ENCODE data around the gene MAP2K5. TPM values are rescaled to one million over a fixed set of nuclear protein-coding genes. Genes with fewer than 3 reads are reported as not detected.

The MAP2K5 gene
- total RNA-seq, 1 donor from 2014 or later, result 29.0 TPM

GRCh38 chr15:67548236-67548852, 5.8 kb downstream of the MAP2K5 start:
- no peak for DNase-seq
- Mint-ChIP-seq H3K4me3 (ENCODE audit: unreplicated experiment) (no peak overlapping the region), H3K27me3 (ENCODE audit: unreplicated experiment) (no peaks in the 10 kb centered on the region), H3K9me3 (ENCODE audit: unreplicated experiment) (peaks cover 3% of the 10 kb centered on the region), H3K4me1 (ENCODE audit: low read depth, unreplicated experiment) (peaks cover 14% of the 10 kb centered on the region), H3K36me3 (ENCODE audit: unreplicated experiment) (peaks cover 9% of the 10 kb centered on the region), H3K27ac (ENCODE audit: unreplicated experiment) (no peak overlapping the region)
- no peak for TF ChIP-seq CTCF (IDR thresholded peaks at IDR 0.05; ENCODE audit: partially characterized antibody, unreplicated experiment)

DNA sequence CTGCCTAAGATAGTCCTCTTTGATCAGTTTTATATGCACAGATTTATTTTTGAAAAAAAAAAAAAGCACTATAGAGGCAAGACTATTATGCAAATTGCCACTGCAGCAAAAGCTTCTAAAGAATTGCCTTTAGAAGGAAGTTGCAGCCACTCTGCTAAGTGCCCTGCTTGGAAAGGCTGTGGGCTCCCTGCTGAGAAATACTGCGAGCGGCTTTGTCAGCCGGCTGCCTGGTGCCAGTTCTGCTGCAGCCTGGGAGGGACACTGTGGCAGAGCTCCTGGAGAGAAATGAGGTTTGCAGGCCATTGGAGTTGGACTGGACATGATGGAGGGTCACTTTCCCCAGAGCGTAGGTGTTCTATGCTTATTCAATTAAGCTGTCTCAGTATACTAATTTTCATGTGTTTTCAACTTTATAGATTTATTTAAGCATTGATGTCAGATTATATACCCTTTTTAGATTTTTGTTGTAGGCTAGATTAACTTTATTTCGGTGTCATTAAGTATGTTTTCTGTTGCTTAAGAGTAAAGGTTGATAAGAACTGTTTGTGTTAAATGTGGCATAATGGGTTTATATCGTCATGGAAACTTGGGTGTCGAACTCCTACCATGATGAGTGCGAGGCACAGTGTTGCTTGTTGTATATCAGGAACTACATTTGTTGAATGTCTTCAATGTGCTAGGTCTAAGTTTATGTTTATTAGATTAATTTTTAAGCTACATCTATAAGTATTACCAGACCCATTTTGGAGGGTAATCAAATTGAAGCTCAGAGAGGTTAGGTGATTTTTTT, 6.6 kb downstream of the MAP2K5 start:
- Mint-ChIP-seq H3K27me3 (ENCODE audit: unreplicated experiment) (no peaks in the 10 kb centered on the region), H3K4me1 (ENCODE audit: low read depth, unreplicated experiment) (peaks cover 14% of the 10 kb centered on the region), H3K27ac (ENCODE audit: unreplicated experiment) (no peak overlapping the region), H3K36me3 (ENCODE audit: unreplicated experiment) (peaks cover 9% of the 10 kb centered on the region), H3K9me3 (ENCODE audit: unreplicated experiment) (peaks cover 3% of the 10 kb centered on the region), H3K4me3 (ENCODE audit: unreplicated experiment) (peak overlapping the region; percentile 25)
- no peak for TF ChIP-seq CTCF (IDR thresholded peaks at IDR 0.05; ENCODE audit: partially characterized antibody, unreplicated experiment)
- peak; percentile 59 for DNase-seq

DNA sequence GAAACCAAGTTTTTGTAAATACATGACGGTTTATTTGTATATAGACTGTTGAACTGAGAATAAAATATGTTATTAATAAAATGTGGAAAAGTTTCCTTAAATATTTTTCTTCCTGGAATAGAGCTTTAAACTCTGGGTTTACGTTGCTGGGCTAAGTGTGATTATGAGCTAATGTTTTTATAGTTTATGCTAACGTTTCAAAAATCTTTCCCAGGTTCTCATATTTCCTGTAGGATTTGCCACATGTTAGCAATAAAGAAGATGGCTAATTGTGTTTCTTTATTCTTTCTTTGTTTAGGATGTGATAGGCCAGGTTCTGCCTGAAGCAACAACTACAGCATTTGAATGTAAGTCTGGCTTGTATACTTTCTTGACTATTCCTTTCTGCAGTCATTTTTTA, 7.2 kb downstream of the MAP2K5 start:
- H3K27me3 Mint-ChIP-seq (ENCODE audit: unreplicated experiment), result peaks cover 1% of the 10 kb centered on the region
- TF ChIP-seq CTCF (IDR thresholded peaks at IDR 0.05; ENCODE audit: partially characterized antibody, unreplicated experiment), result no peak
- no peak overlapping the region for H3K27ac Mint-ChIP-seq (ENCODE audit: unreplicated experiment)
- peaks cover 9% of the 10 kb centered on the region for H3K4me1 Mint-ChIP-seq (ENCODE audit: low read depth, unreplicated experiment)
- no peak for DNase-seq
- H3K36me3 Mint-ChIP-seq (ENCODE audit: unreplicated experiment), result peaks cover 5% of the 10 kb centered on the region
- H3K4me3 Mint-ChIP-seq (ENCODE audit: unreplicated experiment), result no peak overlapping the region
- peaks cover 3% of the 10 kb centered on the region for H3K9me3 Mint-ChIP-seq (ENCODE audit: unreplicated experiment)

GRCh38 chr15:67550522-67550921, 8.0 kb downstream of the MAP2K5 start:
- peaks cover 13% of the 10 kb centered on the region for H3K4me1 Mint-ChIP-seq (ENCODE audit: low read depth, unreplicated experiment)
- no peaks in the 10 kb centered on the region for H3K36me3 Mint-ChIP-seq (ENCODE audit: unreplicated experiment)
- no peaks in the 10 kb centered on the region for H3K9me3 Mint-ChIP-seq (ENCODE audit: unreplicated experiment)
- H3K27me3 Mint-ChIP-seq (ENCODE audit: unreplicated experiment), result peaks cover 1% of the 10 kb centered on the region
- H3K27ac Mint-ChIP-seq (ENCODE audit: unreplicated experiment), result no peak overlapping the region
- DNase-seq, result no peak
- H3K4me3 Mint-ChIP-seq (ENCODE audit: unreplicated experiment), result no peak overlapping the region
- TF ChIP-seq CTCF (IDR thresholded peaks at IDR 0.05; ENCODE audit: partially characterized antibody, unreplicated experiment), result no peak

- H3K4me1 Mint-ChIP-seq (ENCODE audit: low read depth, unreplicated experiment), result peaks cover 13% of the 10 kb centered on the region
These were observed 8.8 kb downstream of the MAP2K5 start for GRCh38 chr15:67551207-67551743.

More at GRCh38 chr15:67551207-67551743, 8.8 kb downstream of the MAP2K5 start:
- H3K27ac Mint-ChIP-seq (ENCODE audit: unreplicated experiment), result no peak overlapping the region
- TF ChIP-seq CTCF (IDR thresholded peaks at IDR 0.05; ENCODE audit: partially characterized antibody, unreplicated experiment), result no peak
- no peaks in the 10 kb centered on the region for H3K36me3 Mint-ChIP-seq (ENCODE audit: unreplicated experiment)
- no peaks in the 10 kb centered on the region for H3K9me3 Mint-ChIP-seq (ENCODE audit: unreplicated experiment)
- H3K27me3 Mint-ChIP-seq (ENCODE audit: unreplicated experiment), result peaks cover 1% of the 10 kb centered on the region
- DNase-seq, result no peak
- H3K4me3 Mint-ChIP-seq (ENCODE audit: unreplicated experiment), result no peak overlapping the region
